Right lobe of liver (tissue), 4 donors: ENCODE data around the gene EYA2.

ENCODE experiments used
- CTCF ChIP-seq, 4 donors: fragments of 200-600 bp in 3 of 4; fragments of 450-650 bp in 1 of 4; IDR thresholded peaks; one replicate each; pipeline versions ENCODE4 v1.5.1 to v1.8.0; 2016 to 2022; ENCODE audit warnings: antibody characterized with exemption in 4 of 4, mild to moderate bottlenecking in 2 of 4
- POLR2A ChIP-seq: fragments of 450-650 bp; IDR thresholded peaks from one replicate; pipeline ENCODE4 v1.6.1; 2017; ENCODE audit warnings: antibody characterized with exemption, mild to moderate bottlenecking
- donor health status: DM: no; HTN: no; CAD: no.
- donor health status: DM: no; HTN: no; CAD: no.
- donor health status: DM: no; HTN: yes; CAD: no.

GRCh38 chr20:46987001-46987400, 92.4 kb downstream of the EYA2 start:
- no peak for TF ChIP-seq POLR2A
- no peak for TF ChIP-seq CTCF (IDR thresholded peaks at IDR 0.05)
